GM23248 (cell line): ENCODE results near the gene JARID2. TPM values are rescaled to one million over a fixed set of nuclear protein-coding genes. Genes with fewer than 3 reads are reported as not detected.
A peak's percentile ranks its signal among the peaks of the same experiment; 100 is the strongest.

ENCODE experiments used
- DNase-seq: peaks from one replicate; pipeline ENCODE4 v3.0.0-alpha.2; 2015
- H2AFZ ChIP-seq: fragments of 200-600 bp; sonication (generic); 2 replicates; pipeline ENCODE4 v1.6.1; 2016; ENCODE audit warnings: antibody characterized with exemption
- H3F3A ChIP-seq: fragments of 200-600 bp; sonication (generic); 2 replicates; pipeline ENCODE4 v1.6.1; 2016; ENCODE audit warnings: mild to moderate bottlenecking, antibody characterized with exemption, mixed run types; ENCODE audit not compliant: insufficient read depth
- H3K27ac ChIP-seq: fragments of 200-600 bp; sonication (generic); 2 replicates; pipeline ENCODE4 v1.5.1; 2016; ENCODE audit warnings: mild to moderate bottlenecking
- H3K27me3 ChIP-seq: fragments of 200-600 bp; sonication (generic); replicated peaks from 2 replicates; pipeline ENCODE4 v1.6.1; 2016; ENCODE audit warnings: mild to moderate bottlenecking; ENCODE audit not compliant: insufficient read depth
- H3K36me3 ChIP-seq: fragments of 200-600 bp; sonication (generic); 2 replicates; pipeline ENCODE4 v1.6.1; 2016; ENCODE audit warnings: low read depth, mild to moderate bottlenecking
- H3K4me1 ChIP-seq: fragments of 200-600 bp; sonication (generic); 2 replicates; pipeline ENCODE4 v1.6.1; 2016; ENCODE audit warnings: mild to moderate bottlenecking; ENCODE audit not compliant: insufficient read depth
- H3K4me2 ChIP-seq: fragments of 200-600 bp; sonication (generic); one replicate; pipeline ENCODE4 v1.6.1; 2016; ENCODE audit warnings: mild to moderate bottlenecking; ENCODE audit not compliant: unreplicated experiment
- H3K4me3 ChIP-seq: fragments of 200-600 bp; sonication (generic); 2 replicates; pipeline ENCODE4 v1.5.1; 2016; ENCODE audit warnings: mild to moderate bottlenecking
- H3K79me2 ChIP-seq: fragments of 200-600 bp; sonication (generic); 2 replicates; pipeline ENCODE4 v1.6.1; 2016; ENCODE audit warnings: mild to moderate bottlenecking; ENCODE audit not compliant: insufficient read depth
- H3K9ac ChIP-seq: fragments of 200-600 bp; sonication (generic); 2 replicates; pipeline ENCODE4 v1.6.1; 2016; ENCODE audit warnings: mild to moderate bottlenecking
- H3K9me2 ChIP-seq: fragments of 200-600 bp; sonication (generic); 2 replicates; pipeline ENCODE4 v1.6.1; 2016; ENCODE audit warnings: mixed run types, mild to moderate bottlenecking, moderate library complexity; ENCODE audit not compliant: insufficient read depth
- H3K9me3 ChIP-seq: fragments of 200-600 bp; sonication (generic); one replicate; pipeline ENCODE4 v1.6.1; 2017; ENCODE audit warnings: low read depth
- H4K20me1 ChIP-seq: fragments of 200-600 bp; sonication (generic); 2 replicates; pipeline ENCODE4 v1.6.0; 2016; ENCODE audit not compliant: insufficient read depth
- EZH2 ChIP-seq: fragments of 200-600 bp; sonication (generic); IDR thresholded peaks from 2 replicates; pipeline ENCODE4 v1.6.1; 2018; ENCODE audit warnings: antibody characterized with exemption, mild to moderate bottlenecking; ENCODE audit not compliant: insufficient read depth, poor library complexity, severe bottlenecking
- EZH2phosphoT487 ChIP-seq: fragments of 200-600 bp; sonication (generic); IDR thresholded peaks from 2 replicates; pipeline ENCODE4 v1.6.1; 2018; ENCODE audit warnings: antibody characterized with exemption, moderate library complexity, mild to moderate bottlenecking, low read depth; ENCODE audit not compliant: insufficient read depth
- WGBS, 2 experiments: methylation state at CpG; one replicate each; pipeline ENCODE4 v1.1.6; 2015 to 2017; ENCODE audit warnings: low lambda C conversion rate in 2 of 2, low coverage in 1 of 2; ENCODE audit errors: missing lambda C conversion rate in 2 of 2; 5-methylcytosine and 5-hydroxymethylcytosine counted together
- in situ Hi-C: fragments of 300-500 bp; cut with MboI; formaldehyde crosslinking; loops from 2 replicates; pipeline ENCODE4 v1.15.0; 2020
- polyA plus RNA-seq: library from polyadenylated mRNA; unstranded; fragments of >200 nt; fragmentation: Nextera tagmentation; extraction: Ambion mirVana; gene quantifications from 2 replicates; pipeline ENCODE4 v1.2.1, GENCODE V29; 2016
- total RNA-seq: library from RNA; depleted of rRNA; stranded (reverse); fragments of >200 nt; shearing (Covaris generic); gene quantifications from 2 replicates; pipeline ENCODE4 v1.2.3, GENCODE V29; 2014

Gene JARID2
- total and polyA plus RNA-seq, 2 experiments from 2014 or later: 3.9 to 9.3 TPM

- Histone ChIP-seq H3K9me2 (no peaks in the 10 kb centered on the region), H3K4me1 (peaks cover 32% of the 10 kb centered on the region), H3K36me3 (0 out of 2 replicates have a peak, but pooled peaks cover 2% of the 10 kb centered on the region), H3K4me3 (peak overlapping the region; percentile 52), H3K27ac (peak overlapping the region; percentile 90), H3K9me3 (no peaks in the 10 kb centered on the region), H3K9ac (peak overlapping the region; percentile 55), H3K4me2 (peak overlapping the region; percentile 79), H3K79me2 (peaks cover 77% of the 10 kb centered on the region), H3K27me3 (no peaks in the 10 kb centered on the region), H4K20me1 (no peaks in the 10 kb centered on the region), H3F3A (peaks cover 43% of the 10 kb centered on the region), H2AFZ (peak overlapping the region; percentile 7; the same call in 1 of the 2 replicates)
- TF ChIP-seq EZH2phosphoT487 (no peak), EZH2 (no peak)
- in situ Hi-C loops: no loop called here
- peak; percentile 88 for DNase-seq
- WGBS, 2 experiments: 4 to 8% methylated on average over 6 of the region's 6 CpGs
Observed at GRCh38 chr6:15473741-15474161, 227.9 kb downstream of the JARID2 start.

- no peaks in the 10 kb centered on the region for H3K9me2 ChIP-seq
- 0% methylated on average over 2 of the region's 2 CpGs for WGBS, 2 experiments
- in situ Hi-C loops: no loop called here
Observed at GRCh38 chr6:15474196-15474595, 228.3 kb downstream of the JARID2 start.

GRCh38 chr6:15475261-15475660 lies 229.4 kb downstream of the JARID2 start:
- TF ChIP-seq EZH2phosphoT487 (no peak), EZH2 (no peak)
- Histone ChIP-seq H3K79me2 (peaks cover 84% of the 10 kb centered on the region), H3F3A (peaks cover 43% of the 10 kb centered on the region), H3K9me3 (no peaks in the 10 kb centered on the region), H4K20me1 (no peaks in the 10 kb centered on the region), H3K4me3 (no peak overlapping the region), H3K27ac (peak overlapping the region; percentile 90; the same call in 1 of the 2 replicates), H3K4me2 (no peak overlapping the region), H3K9me2 (no peaks in the 10 kb centered on the region), H2AFZ (no peak overlapping the region), H3K27me3 (no peaks in the 10 kb centered on the region), H3K9ac (no peak overlapping the region), H3K36me3 (no peaks in the 10 kb centered on the region), H3K4me1 (peaks cover 41% of the 10 kb centered on the region)
- WGBS, 2 experiments: 97 to 98% methylated on average over 6 of the region's 6 CpGs
- in situ Hi-C loops: no loop called here
- DNase-seq: no peak

More at GRCh38 chr6:15474196-15474595, 228.3 kb downstream of the JARID2 start:
- TF ChIP-seq EZH2 (no peak), EZH2phosphoT487 (no peak)
- peak overlapping the region; percentile 55 for H3K9ac ChIP-seq
- H3K79me2 ChIP-seq: peaks cover 78% of the 10 kb centered on the region
- H3K4me2 ChIP-seq: peak overlapping the region; percentile 79
- H4K20me1 ChIP-seq: no peaks in the 10 kb centered on the region
- no peaks in the 10 kb centered on the region for H3K9me3 ChIP-seq
- no peaks in the 10 kb centered on the region for H3K36me3 ChIP-seq
- peak overlapping the region; percentile 7; the same call in 1 of the 2 replicates for H2AFZ ChIP-seq
- H3F3A ChIP-seq: peaks cover 43% of the 10 kb centered on the region
- H3K27me3 ChIP-seq: no peaks in the 10 kb centered on the region
- peak overlapping the region; percentile 52 for H3K4me3 ChIP-seq
- DNase-seq: peak; percentile 90
- peaks cover 32% of the 10 kb centered on the region for H3K4me1 ChIP-seq
- H3K27ac ChIP-seq: peak overlapping the region; percentile 90

- Histone ChIP-seq H3K9me2 (no peaks in the 10 kb centered on the region), H3K79me2 (peaks cover 84% of the 10 kb centered on the region), H3K27me3 (no peaks in the 10 kb centered on the region), H3K9me3 (no peaks in the 10 kb centered on the region), H3K4me1 (peaks cover 45% of the 10 kb centered on the region), H3K9ac (no peak overlapping the region), H3F3A (peaks cover 43% of the 10 kb centered on the region), H4K20me1 (no peaks in the 10 kb centered on the region), H2AFZ (no peak overlapping the region), H3K4me2 (no peak overlapping the region), H3K27ac (no peak overlapping the region), H3K4me3 (no peak overlapping the region), H3K36me3 (no peaks in the 10 kb centered on the region)
- no peak for DNase-seq
- in situ Hi-C loops: no loop called here
- WGBS, 2 experiments: 96 to 98% methylated on average over 4 of the region's 4 CpGs
- TF ChIP-seq EZH2: no peak
- TF ChIP-seq EZH2phosphoT487: no peak
Observed at GRCh38 chr6:15475872-15476271, 230.0 kb downstream of the JARID2 start.
